Measurements from ENCODE around the gene SH2B3.

Gene SH2B3

DNA sequence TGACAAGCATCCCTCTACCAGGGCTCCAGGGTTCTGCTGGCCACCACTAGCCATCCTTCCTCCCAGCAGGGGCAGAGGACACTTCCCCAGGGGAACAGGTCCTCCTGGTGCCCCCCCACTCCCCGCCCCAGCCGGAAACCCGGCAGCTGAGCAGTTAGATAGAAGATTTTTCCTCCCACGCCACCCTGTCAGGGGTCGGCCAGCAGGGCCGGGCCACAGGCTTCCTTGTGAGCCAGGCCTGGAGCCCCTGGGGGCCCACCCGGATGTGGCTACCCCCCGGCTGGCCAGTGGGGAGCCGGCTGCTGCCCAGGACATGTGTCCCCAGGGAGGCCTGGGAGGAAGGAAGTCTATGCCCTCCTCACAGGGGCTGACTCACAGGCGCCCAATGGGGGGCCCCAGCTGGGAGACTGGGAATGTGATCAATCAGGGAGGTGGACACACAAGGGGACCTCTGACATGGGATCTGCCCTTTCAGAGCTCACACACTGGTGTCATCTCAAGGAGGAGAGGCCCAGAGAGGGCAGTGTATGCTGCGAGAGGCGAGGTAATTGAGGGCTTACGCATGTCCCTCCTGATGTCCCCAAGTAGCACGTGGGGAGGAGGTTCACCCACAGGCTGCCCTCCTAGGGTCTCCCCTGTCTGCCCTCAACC, 4.2 kb downstream of the SH2B3 start:
- DNase-seq = no peak

GRCh38 chr12:111410431-111411184, 4.9 kb downstream of the SH2B3 start:
- no peak for DNase-seq

DNA sequence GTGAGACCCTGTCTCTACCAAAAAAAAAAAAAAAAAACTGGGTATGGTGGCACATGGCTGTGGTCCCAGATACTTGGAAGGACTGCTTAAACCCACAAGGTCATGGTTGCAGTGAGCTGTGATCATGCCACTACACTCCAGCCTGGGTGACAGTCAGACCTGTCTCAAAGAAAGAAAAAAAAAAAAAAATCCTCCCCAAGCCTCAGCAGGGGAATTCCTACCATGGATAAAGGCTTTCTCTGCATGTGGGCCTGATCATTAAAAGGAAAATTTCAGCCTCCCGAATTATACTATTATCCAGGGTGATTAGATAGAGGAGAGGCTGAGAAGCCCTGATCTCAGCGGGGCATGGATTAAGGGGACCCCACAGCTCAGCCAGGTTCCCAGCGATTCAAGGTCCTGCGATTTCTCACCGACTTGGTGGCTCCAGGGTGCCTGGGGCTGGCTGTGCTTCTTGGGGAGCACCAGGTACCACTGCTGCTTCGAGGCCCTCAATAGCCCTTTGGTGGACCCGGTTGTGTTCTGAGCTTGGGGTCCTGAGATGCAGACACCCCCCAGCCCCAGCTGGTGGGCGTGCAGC, 5.6 kb downstream of the SH2B3 start:
- no peak for DNase-seq

- peak; percentile 28 for DNase-seq
Measured at GRCh38 chr12:111412007-111412829, 6.5 kb downstream of the SH2B3 start.

- DNase-seq = no peak
Measured at GRCh38 chr12:111412830-111413441, 7.2 kb downstream of the SH2B3 start.

DNA sequence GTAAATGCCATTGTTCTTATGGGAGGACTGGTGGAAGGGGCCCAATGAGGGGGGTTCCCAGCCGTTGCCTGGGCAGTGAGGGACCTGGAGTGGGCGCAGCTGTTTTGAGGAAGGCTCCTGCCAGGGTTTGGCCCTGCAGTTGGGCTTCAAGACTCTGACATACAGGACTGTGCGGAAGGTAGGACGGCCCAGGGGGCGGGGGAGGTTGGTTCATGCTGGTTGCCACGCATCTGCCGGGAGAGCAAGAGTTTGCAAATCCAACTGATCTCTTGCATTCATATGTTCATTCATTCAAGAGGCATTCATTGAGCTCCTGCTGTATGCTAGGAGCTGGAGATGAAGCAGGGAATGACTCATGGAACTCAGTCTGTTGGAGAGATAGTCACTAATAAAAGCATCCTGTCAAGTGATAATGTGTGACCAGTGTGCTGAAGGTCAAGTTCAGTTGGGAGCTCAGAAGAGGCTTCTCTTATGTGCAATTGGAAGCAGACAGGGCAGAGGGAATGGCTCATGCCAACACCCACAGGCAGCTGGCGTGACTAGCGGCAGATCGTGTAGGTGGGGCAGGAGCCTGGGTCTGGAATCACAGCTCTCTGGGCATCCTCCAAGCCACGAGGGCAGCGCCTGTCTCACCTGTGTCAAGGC, 7.8 kb downstream of the SH2B3 start:
- no peak for DNase-seq

GRCh38 chr12:111414711-111415252, 9.1 kb downstream of the SH2B3 start:
- DNase-seq = no peak

- no peak for DNase-seq
Measured at GRCh38 chr12:111417290-111417689, 11.6 kb downstream of the SH2B3 start.

GRCh38 chr12:111417784-111418593, 12.3 kb downstream of the SH2B3 start:
- no peak for DNase-seq

GRCh38 chr12:111418594-111418880, 12.8 kb downstream of the SH2B3 start:
- DNase-seq = no peak

DNA sequence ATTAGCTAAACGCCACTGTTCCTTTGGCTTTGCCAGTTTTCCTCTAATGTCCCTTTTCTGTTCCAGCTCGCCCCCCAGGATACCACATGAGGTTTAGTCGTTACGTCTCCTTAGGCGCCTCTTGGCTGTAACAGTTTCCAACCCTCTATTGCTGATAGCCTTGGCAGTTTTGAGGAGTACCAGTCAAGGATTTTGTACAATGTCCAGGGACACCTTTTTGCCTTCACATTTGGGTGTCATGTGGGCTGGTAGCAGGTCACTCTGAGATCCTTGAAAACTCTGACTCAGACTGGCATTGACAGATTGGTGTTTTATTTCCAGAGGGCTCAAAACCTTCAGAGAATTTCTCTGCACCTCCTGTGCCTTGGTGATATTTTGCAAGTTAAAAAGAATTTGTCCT, 14.1 kb downstream of the SH2B3 start:
- DNase-seq = no peak

GRCh38 chr12:111420494-111420893, 14.8 kb downstream of the SH2B3 start:
- no peak for DNase-seq

DNA sequence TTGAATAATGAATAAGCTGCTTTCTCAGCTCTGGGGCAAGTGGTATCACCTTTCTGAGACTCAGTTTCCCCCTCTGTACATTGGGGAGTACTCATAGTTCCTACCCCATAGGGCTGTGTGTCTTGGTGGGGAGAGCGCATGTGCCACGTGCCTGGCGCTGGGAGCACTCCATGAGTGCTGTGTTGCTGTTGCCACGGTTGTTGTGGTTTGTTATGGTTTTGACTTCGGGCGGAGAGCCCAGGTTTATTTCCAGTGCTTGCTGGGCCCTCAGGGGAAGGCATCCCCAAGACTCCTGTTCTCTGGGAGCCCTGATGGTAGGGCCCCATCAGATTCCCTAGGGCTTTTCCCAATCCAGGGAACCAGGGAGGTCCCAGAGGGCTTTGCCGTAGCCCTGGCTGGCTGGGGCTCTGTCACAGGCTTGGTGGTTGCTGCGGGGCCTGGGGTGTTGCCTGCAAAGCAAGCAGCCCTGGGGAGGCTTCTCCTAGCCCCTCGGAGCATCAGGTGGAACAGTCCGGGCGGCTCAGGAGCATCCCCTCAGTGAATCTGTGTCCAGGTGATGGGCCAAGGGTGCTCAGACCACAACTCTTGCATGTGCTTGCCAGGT, 18.6 kb downstream of the SH2B3 start:
- no peak for DNase-seq

- no peak for DNase-seq
Measured at GRCh38 chr12:111424793-111425251, 19.1 kb downstream of the SH2B3 start.

DNA sequence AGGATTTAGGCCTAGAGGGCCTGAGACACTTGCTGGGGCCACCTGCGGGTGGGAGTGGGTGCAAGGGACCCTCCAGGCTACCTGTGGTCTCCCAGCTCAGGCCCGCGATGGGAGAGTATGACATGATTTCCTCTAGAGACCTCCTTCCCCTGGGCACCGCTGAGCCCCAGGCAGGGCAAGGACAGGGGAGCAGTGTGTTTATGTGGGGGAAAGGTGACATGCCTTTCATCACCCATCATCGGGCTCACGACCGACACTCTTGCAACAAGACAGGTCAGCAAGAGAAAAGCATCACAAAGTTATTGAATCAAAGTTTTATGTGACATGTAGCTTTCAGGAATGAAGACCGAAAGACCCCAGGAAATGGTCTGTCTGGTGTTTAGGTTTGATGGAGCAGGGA, 19.9 kb downstream of the SH2B3 start:
- DNase-seq = no peak

GRCh38 chr12:111426344-111427185, 20.8 kb downstream of the SH2B3 start:
- peak; percentile 34 for DNase-seq

DNA sequence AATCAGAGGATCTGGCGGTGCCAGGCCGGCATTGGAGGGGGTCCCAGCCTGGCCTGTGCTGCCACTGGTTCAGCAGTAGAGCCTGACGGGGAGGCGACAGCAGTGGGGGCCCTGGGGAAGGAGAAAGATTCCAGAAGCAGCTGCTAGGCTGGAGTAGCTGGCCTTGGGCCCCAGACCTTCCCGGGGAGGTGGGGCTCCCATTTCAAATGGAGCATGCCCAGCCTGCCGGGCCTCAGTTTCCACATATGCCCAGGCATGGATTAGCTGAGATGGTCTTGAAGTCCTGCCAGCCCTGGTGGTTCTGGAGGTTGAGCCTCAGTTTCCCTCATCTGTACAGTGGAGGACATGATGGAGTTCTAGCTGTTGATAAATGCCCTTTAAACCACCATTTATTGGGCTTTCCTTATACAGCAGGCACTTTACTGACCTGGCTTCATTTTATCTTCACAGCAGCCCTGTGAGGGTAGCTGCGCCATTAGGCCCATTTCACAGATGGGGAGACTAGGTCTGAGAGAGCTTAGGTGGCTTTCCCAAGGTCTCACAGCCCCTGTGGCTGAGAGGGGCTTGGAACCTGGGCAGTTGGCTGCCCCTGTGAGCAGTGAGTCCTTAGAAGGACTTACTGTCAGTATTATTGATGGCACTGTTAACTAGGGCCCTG, 21.8 kb downstream of the SH2B3 start:
- no peak for DNase-seq

GRCh38 chr12:111428081-111428727, 22.5 kb downstream of the SH2B3 start:
- DNase-seq = no peak

GRCh38 chr12:111428728-111429175, 23.0 kb downstream of the SH2B3 start:
- no peak for DNase-seq

Measured in central memory CD4-positive, alpha-beta T cell (primary cell).